OCI-LY1 (cell line): ENCODE measurements around the gene OTOF.

ENCODE experiments used
- H2AFZ ChIP-seq: fragments of 200-600 bp; sonication (generic), shearing (Covaris generic); 2 replicates; pipeline ENCODE4 v1.6.0; 2014; ENCODE audit warnings: antibody characterized with exemption, mild to moderate bottlenecking, low read length
- H3F3A ChIP-seq: fragments of 200-600 bp; sonication (generic), shearing (Covaris generic); 2 replicates; pipeline ENCODE4 v1.6.0; 2014; ENCODE audit warnings: mild to moderate bottlenecking, antibody characterized with exemption, low read length, moderate library complexity; ENCODE audit not compliant: insufficient read depth
- H3K27ac ChIP-seq: fragments of 200-600 bp; sonication (generic); 2 replicates; pipeline ENCODE4 v1.5.1; 2014; ENCODE audit warnings: low read length, mixed run types, mild to moderate bottlenecking, low read depth; ENCODE audit not compliant: poor library complexity, severe bottlenecking
- H3K27me3 ChIP-seq: fragments of 200-600 bp; sonication (generic); 2 replicates; pipeline ENCODE4 v1.6.0; 2014; ENCODE audit warnings: antibody characterized with exemption, mild to moderate bottlenecking, low read length, moderate library complexity; ENCODE audit not compliant: insufficient read depth
- H3K36me3 ChIP-seq: fragments of 200-600 bp; sonication (generic); 2 replicates; pipeline ENCODE4 v1.6.1; 2014; ENCODE audit warnings: mild to moderate bottlenecking, antibody characterized with exemption, low read length, moderate library complexity, mixed read lengths; ENCODE audit not compliant: insufficient read depth
- H3K4me1 ChIP-seq: fragments of 200-600 bp; sonication (generic); 2 replicates; pipeline ENCODE4 v1.5.1; 2014; ENCODE audit warnings: mild to moderate bottlenecking, low read length, moderate library complexity; ENCODE audit not compliant: insufficient read depth, severe bottlenecking
- H3K4me2 ChIP-seq: fragments of 200-600 bp; sonication (generic), shearing (Covaris generic); 2 replicates; pipeline ENCODE4 v1.6.1; 2014; ENCODE audit warnings: low read length
- H3K4me3 ChIP-seq: fragments of 200-600 bp; sonication (generic); 2 replicates; pipeline ENCODE4 v1.5.1; 2014; ENCODE audit warnings: low read length, low read depth, mild to moderate bottlenecking, mixed read lengths; ENCODE audit not compliant: poor library complexity, severe bottlenecking
- H3K79me2 ChIP-seq: fragments of 200-600 bp; shearing (Covaris generic); 2 replicates; pipeline ENCODE4 v1.6.1; 2016; ENCODE audit warnings: mixed run types, low read length, mixed read lengths; ENCODE audit not compliant: insufficient read depth
- H3K9ac ChIP-seq: fragments of 200-600 bp; sonication (generic), shearing (Covaris generic); 2 replicates; pipeline ENCODE4 v1.6.1; 2014; ENCODE audit warnings: mild to moderate bottlenecking, low read length, mixed read lengths
- H3K9me2 ChIP-seq: fragments of 200-600 bp; sonication (generic), shearing (Covaris generic); 2 replicates; pipeline ENCODE4 v1.6.1; 2014; ENCODE audit warnings: low read depth, mild to moderate bottlenecking, low read length, mixed read lengths
- H3K9me3 ChIP-seq: fragments of 200-600 bp; shearing (Covaris generic); 2 replicates; pipeline ENCODE4 v1.6.1; 2014; ENCODE audit warnings: low read length, mixed read lengths
- H4K20me1 ChIP-seq: fragments of 200-600 bp; sonication (generic), shearing (Covaris generic); 2 replicates; pipeline ENCODE4 v1.6.0; 2016; ENCODE audit warnings: mild to moderate bottlenecking, low read length; ENCODE audit not compliant: insufficient read depth
- CTCF ChIP-seq: fragments of 200-600 bp; sonication (generic), shearing (Covaris generic); IDR thresholded peaks from 2 replicates; pipeline ENCODE4 v1.5.1; 2017; ENCODE audit warnings: mild to moderate bottlenecking, antibody characterized with exemption, low read length, moderate library complexity, mixed read lengths
- EZH2 ChIP-seq: fragments of 200-600 bp; sonication (generic), shearing (Covaris generic); IDR thresholded peaks from 2 replicates; pipeline ENCODE4 v1.8.0; 2017; ENCODE audit warnings: borderline replicate concordance, mixed run types, mild to moderate bottlenecking, antibody characterized with exemption, low read length, moderate library complexity, mixed read lengths

OTOF gene

GRCh38 chr2:26488463-26489212 lies 10.7 kb upstream of the OTOF start:
- no peaks in the 10 kb centered on the region for H3K9me3 ChIP-seq
- no peaks in the 10 kb centered on the region for H3K27me3 ChIP-seq
- H3K9ac ChIP-seq, result no peak overlapping the region
- H3K4me3 ChIP-seq, result no peak overlapping the region
- no peaks in the 10 kb centered on the region for H3K4me1 ChIP-seq
- no peak for TF ChIP-seq CTCF
- no peak for TF ChIP-seq EZH2
- no peaks in the 10 kb centered on the region for H4K20me1 ChIP-seq
- no peaks in the 10 kb centered on the region for H3K9me2 ChIP-seq
- H3K4me2 ChIP-seq, result no peak overlapping the region
- H3F3A ChIP-seq, result no peaks in the 10 kb centered on the region
- no peaks in the 10 kb centered on the region for H3K79me2 ChIP-seq
- H3K36me3 ChIP-seq, result no peaks in the 10 kb centered on the region
- no peak overlapping the region for H3K27ac ChIP-seq
- no peak overlapping the region for H2AFZ ChIP-seq

GRCh38 chr2:26487192-26487591 lies 9.3 kb upstream of the OTOF start:
- Histone ChIP-seq H3K27me3 (no peaks in the 10 kb centered on the region), H3K4me1 (no peaks in the 10 kb centered on the region), H3K9me2 (no peaks in the 10 kb centered on the region), H3F3A (no peaks in the 10 kb centered on the region), H3K4me2 (no peak overlapping the region), H3K9me3 (no peaks in the 10 kb centered on the region), H3K79me2 (no peaks in the 10 kb centered on the region), H4K20me1 (no peaks in the 10 kb centered on the region), H3K36me3 (no peaks in the 10 kb centered on the region), H3K4me3 (no peak overlapping the region), H2AFZ (no peak overlapping the region), H3K27ac (no peak overlapping the region), H3K9ac (no peak overlapping the region)
- TF ChIP-seq CTCF, result no peak
- TF ChIP-seq EZH2, result no peak

- Histone ChIP-seq H3K9ac (no peak overlapping the region), H3K79me2 (no peaks in the 10 kb centered on the region), H3K9me2 (no peaks in the 10 kb centered on the region), H3K27me3 (no peaks in the 10 kb centered on the region), H3K36me3 (no peaks in the 10 kb centered on the region), H4K20me1 (no peaks in the 10 kb centered on the region), H3K4me2 (no peak overlapping the region), H2AFZ (no peak overlapping the region), H3K4me3 (no peak overlapping the region), H3K4me1 (no peaks in the 10 kb centered on the region), H3F3A (no peaks in the 10 kb centered on the region), H3K9me3 (no peaks in the 10 kb centered on the region), H3K27ac (no peak overlapping the region)
- no peak for TF ChIP-seq EZH2
- TF ChIP-seq CTCF, result no peak
Observed at GRCh38 chr2:26486789-26487188, 8.9 kb upstream of the OTOF start.
